GM12878 (cell line): ENCODE data around the gene RBM6. TPM values are rescaled to one million over a fixed set of nuclear protein-coding genes. Genes with fewer than 3 reads are reported as not detected.

Experiments used
- EZH2 ChIP-seq: IDR thresholded peaks from 2 replicates; pipeline ENCODE4 v1.6.1; 2012; ENCODE audit warnings: low read depth, mild to moderate bottlenecking, control low read depth, inconsistent platforms, low read length, borderline replicate concordance; ENCODE audit not compliant: control insufficient read depth
- GABPA ChIP-seq: IDR thresholded peaks from 2 replicates; pipeline ENCODE4 v1.6.1; 2014; ENCODE audit warnings: antibody characterized with exemption, low read depth, mild to moderate bottlenecking, inconsistent platforms
- KDM1A ChIP-seq: fragments of 200-600 bp; sonication (generic); IDR thresholded peaks from 2 replicates; pipeline ENCODE4 v1.6.1; 2016; ENCODE audit warnings: borderline replicate concordance
- RELA ChIP-seq: fragments of 450-650 bp; IDR thresholded peaks from 2 replicates; pipeline ENCODE4 v1.8.0; 2014; ENCODE audit warnings: borderline replicate concordance; ENCODE audit not compliant: partially characterized antibody
- SPI1 ChIP-seq: IDR thresholded peaks from 2 replicates; pipeline ENCODE4 v1.6.1; 2011; ENCODE audit warnings: low read depth, mild to moderate bottlenecking, low read length, moderate library complexity, borderline replicate concordance; ENCODE audit not compliant: insufficient read depth
- YBX1 ChIP-seq: fragments of 450-650 bp; IDR thresholded peaks from 2 replicates; pipeline ENCODE4 v1.6.1; 2016; ENCODE audit warnings: antibody characterized with exemption
- ZBTB40 ChIP-seq: fragments of 450-650 bp; IDR thresholded peaks from 2 replicates; pipeline ENCODE4 v1.6.1; 2016; ENCODE audit warnings: mild to moderate bottlenecking, moderate library complexity, borderline replicate concordance
- ZNF207 ChIP-seq: fragments of 450-650 bp; IDR thresholded peaks from 2 replicates; pipeline ENCODE4 v1.6.1; 2014; ENCODE audit warnings: antibody characterized with exemption, mild to moderate bottlenecking, borderline replicate concordance
- ZNF217 ChIP-seq: fragments of 450-650 bp; IDR thresholded peaks from 2 replicates; pipeline ENCODE4 v1.6.1; 2017; ENCODE audit warnings: antibody characterized with exemption, mild to moderate bottlenecking
- polyA plus RNA-seq, 11 experiments: library from polyadenylated mRNA; depleted of rRNA in 4 of 11; unstranded in 6 of 11; stranded (reverse) in 5 of 11; fragments of >200 nt; fragmentation: Nextera tagmentation in 4 of 11; fragmentation: Illumina TruSeq in 1 of 11; extraction: Ambion mirVana in 4 of 11; extraction: Trizol in 1 of 11; gene quantifications; 1 replicate in 1 of 11; 2 replicates in 10 of 11; pipeline versions ENCODE4 v1.2.1 to v1.2.3, GENCODE V29; 2011 to 2016; ENCODE audit warnings: inconsistent platforms in 2 of 11, missing spikeins in 2 of 11, low read depth in 1 of 11
- total RNA-seq, 4 experiments: library from RNA; depleted of rRNA in 3 of 4; stranded (reverse); fragments of >200 nt in 3 of 4; fragmentation: Illumina TruSeq in 1 of 4; extraction: Trizol in 1 of 4; gene quantifications; 2 replicates each; pipeline versions ENCODE4 v1.2.1 to v1.2.3, GENCODE V29; 2013 to 2021
- TF ChIP-seq, protein P1 (sequence below): fragments of 450-650 bp; IDR thresholded peaks from 2 replicates; pipeline ENCODE4 v1.6.1; 2018; ENCODE audit warnings: borderline replicate concordance, mild to moderate bottlenecking; ENCODE audit not compliant: partially characterized antibody
- TF ChIP-seq, protein P2 (sequence below): fragments of 450-650 bp; IDR thresholded peaks from 2 replicates; pipeline ENCODE4 v1.6.1; 2017; ENCODE audit warnings: mild to moderate bottlenecking

Gene RBM6
- total and polyA plus RNA-seq, 10 of the 15 experiments (the other 5 are each of a cell fraction or from before 2014, with no cell fraction given), result 45.3 to 103 (median 81.3) TPM

DNA sequence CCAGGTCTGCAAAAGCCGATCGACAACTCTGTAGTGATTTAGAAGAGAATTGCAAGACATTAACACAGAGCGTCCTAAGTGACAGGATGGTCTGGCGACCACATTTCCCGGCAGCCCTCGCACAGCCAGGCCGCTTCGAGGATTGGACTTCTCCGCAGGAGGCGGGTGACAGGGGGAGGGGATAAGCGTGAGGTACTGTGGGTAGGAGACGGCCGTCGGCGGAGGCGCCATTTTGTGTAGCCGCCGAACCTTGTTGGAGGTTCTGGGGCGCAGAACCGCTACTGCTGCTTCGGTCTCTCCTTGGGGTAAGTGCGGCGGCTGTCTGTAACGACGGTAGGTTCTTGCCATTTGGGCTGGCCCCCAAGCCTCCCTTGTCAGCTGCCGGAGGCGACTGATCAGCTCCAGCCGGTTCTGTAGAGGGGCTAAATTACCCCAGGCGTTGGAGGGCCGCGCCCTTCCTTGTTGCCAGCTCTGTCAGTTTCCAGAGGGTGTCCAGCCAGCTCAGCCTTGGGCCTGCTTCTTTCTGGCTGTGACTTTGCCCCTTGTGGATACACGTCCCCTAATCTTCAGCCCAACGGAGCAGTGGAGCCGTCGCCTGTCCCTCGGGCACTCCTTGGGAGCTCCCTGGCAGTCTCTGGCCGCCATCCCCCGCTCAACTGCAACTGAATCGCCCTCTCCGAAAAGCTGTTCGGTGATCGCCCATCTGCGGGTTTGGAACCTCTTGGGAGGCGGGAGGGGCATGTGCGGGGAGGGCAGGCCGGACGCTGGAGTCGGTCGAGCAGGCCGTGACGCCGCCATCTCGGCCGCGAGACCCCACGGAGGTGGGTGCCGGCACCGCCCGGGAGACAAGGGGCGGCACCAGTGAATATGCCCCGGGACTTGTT is 149.0 kb downstream of the RBM6 start, which contains the start of gene RBM5 (continued):
- TF ChIP-seq ZBTB40 (no peak; the same call in 1 of the 2 replicates), SPI1 (no peak), ZNF217 (no peak; the same call in 1 of the 2 replicates), RELA (no peak), GABPA (no peak; the same call in 1 of the 2 replicates), EZH2 (no peak), KDM1A (no peak), YBX1 (no peak), ZNF207 (no peak)
- TF ChIP-seq, protein P1, sequence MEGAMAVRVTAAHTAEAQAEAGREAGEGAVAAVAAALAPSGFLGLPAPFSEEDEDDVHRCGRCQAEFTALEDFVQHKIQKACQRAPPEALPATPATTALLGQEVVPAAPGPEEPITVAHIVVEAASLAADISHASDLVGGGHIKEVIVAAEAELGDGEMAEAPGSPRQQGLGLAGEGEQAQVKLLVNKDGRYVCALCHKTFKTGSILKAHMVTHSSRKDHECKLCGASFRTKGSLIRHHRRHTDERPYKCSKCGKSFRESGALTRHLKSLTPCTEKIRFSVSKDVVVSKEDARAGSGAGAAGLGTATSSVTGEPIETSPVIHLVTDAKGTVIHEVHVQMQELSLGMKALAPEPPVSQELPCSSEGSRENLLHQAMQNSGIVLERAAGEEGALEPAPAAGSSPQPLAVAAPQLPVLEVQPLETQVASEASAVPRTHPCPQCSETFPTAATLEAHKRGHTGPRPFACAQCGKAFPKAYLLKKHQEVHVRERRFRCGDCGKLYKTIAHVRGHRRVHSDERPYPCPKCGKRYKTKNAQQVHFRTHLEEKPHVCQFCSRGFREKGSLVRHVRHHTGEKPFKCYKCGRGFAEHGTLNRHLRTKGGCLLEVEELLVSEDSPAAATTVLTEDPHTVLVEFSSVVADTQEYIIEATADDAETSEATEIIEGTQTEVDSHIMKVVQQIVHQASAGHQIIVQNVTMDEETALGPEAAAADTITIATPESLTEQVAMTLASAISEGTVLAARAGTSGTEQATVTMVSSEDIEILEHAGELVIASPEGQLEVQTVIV, result no peak
- TF ChIP-seq, protein P2, sequence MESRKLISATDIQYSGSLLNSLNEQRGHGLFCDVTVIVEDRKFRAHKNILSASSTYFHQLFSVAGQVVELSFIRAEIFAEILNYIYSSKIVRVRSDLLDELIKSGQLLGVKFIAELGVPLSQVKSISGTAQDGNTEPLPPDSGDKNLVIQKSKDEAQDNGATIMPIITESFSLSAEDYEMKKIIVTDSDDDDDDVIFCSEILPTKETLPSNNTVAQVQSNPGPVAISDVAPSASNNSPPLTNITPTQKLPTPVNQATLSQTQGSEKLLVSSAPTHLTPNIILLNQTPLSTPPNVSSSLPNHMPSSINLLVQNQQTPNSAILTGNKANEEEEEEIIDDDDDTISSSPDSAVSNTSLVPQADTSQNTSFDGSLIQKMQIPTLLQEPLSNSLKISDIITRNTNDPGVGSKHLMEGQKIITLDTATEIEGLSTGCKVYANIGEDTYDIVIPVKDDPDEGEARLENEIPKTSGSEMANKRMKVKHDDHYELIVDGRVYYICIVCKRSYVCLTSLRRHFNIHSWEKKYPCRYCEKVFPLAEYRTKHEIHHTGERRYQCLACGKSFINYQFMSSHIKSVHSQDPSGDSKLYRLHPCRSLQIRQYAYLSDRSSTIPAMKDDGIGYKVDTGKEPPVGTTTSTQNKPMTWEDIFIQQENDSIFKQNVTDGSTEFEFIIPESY, result no peak
- TF ChIP-seq, all 136 proteins: peak for 31
